WTC11 (cell line): ENCODE measurements around the gene JMJD7. TPM values are rescaled to one million over a fixed set of nuclear protein-coding genes. Genes with fewer than 3 reads are reported as not detected.

Experiments used
- ATAC-seq: fragments of 200-7000 bp; cut with Tn5 transposase; 2 replicates; pipeline ENCODE4 v1.10.0; 2021; ENCODE audit warnings: mild to moderate bottlenecking, moderate library complexity
- CTCF ChIA-PET: fragments of 300-600 bp; sonication (Branson Sonifier 250); formaldehyde crosslinking; loops from one replicate; lab custom pipeline; 2021; ENCODE audit warnings: antibody characterized with exemption; lab: Charles Lee
- POLR2A ChIA-PET: fragments of 350-600 bp; sonication (Branson Sonifier 250); formaldehyde crosslinking; loops from one replicate; lab custom pipeline; 2021; ENCODE audit warnings: antibody characterized with exemption; lab: Charles Lee
- DNase-seq: peaks from one replicate; pipeline ENCODE4 v3.0.0; 2021; ENCODE audit warnings: low spot score
- H3K27ac Mint-ChIP-seq: 2 replicates; pipeline ENCODE4 v1.8.0; 2021; ENCODE audit warnings: mixed read lengths
- H3K27me3 Mint-ChIP-seq: 2 replicates; pipeline ENCODE4 v1.8.0; 2021; ENCODE audit warnings: low read depth, mild to moderate bottlenecking, moderate library complexity, mixed read lengths
- H3K36me3 Mint-ChIP-seq: 2 replicates; pipeline ENCODE4 v1.8.0; 2021; ENCODE audit warnings: mixed read lengths
- H3K4me1 Mint-ChIP-seq: 2 replicates; pipeline ENCODE4 v1.8.0; 2022; ENCODE audit warnings: mixed read lengths
- H3K4me3 Mint-ChIP-seq: 2 replicates; pipeline ENCODE4 v1.8.0; 2021; ENCODE audit warnings: mild to moderate bottlenecking, moderate library complexity, mixed read lengths
- H3K9me3 Mint-ChIP-seq: 2 replicates; pipeline ENCODE4 v1.8.0; 2021; ENCODE audit warnings: mixed read lengths
- EMX1 ChIP-seq: fragments of 250-450 bp; sonication (Bioruptor Pico); IDR thresholded peaks from 2 replicates; pipeline ENCODE4 v1.8.0; 2021; ENCODE audit warnings: mild to moderate bottlenecking
- JAZF1 ChIP-seq: fragments of 250-450 bp; sonication (Bioruptor Pico); IDR thresholded peaks from 2 replicates; pipeline ENCODE4 v1.9.0; 2021; ENCODE audit warnings: moderate library complexity, mild to moderate bottlenecking, inconsistent platforms
- NFE2L1 ChIP-seq: sonication (generic); formaldehyde crosslinking; IDR thresholded peaks from 2 replicates; pipeline ENCODE4 v1.8.1; 2023; ENCODE audit warnings: missing genetic modification reagents
- RORB ChIP-seq: fragments of 250-450 bp; sonication (Bioruptor Pico); IDR thresholded peaks from 2 replicates; pipeline ENCODE4 v1.9.0; 2021; ENCODE audit warnings: mild to moderate bottlenecking
- SOX15 ChIP-seq: fragments of 250-450 bp; sonication (Bioruptor Pico); IDR thresholded peaks from 2 replicates; pipeline ENCODE4 v1.9.0; 2021; ENCODE audit warnings: mild to moderate bottlenecking
- TCF7 ChIP-seq: sonication (generic); formaldehyde crosslinking; IDR thresholded peaks from 2 replicates; pipeline ENCODE4 v1.8.0; 2022; ENCODE audit warnings: mild to moderate bottlenecking, low read depth, missing genetic modification reagents, moderate library complexity
- ZNF121 ChIP-seq: sonication (generic); formaldehyde crosslinking; IDR thresholded peaks from 2 replicates; pipeline ENCODE4 v1.8.0; 2023; ENCODE audit warnings: missing genetic modification reagents
- ZNF263 ChIP-seq: sonication (generic); formaldehyde crosslinking; IDR thresholded peaks from 2 replicates; pipeline ENCODE4 v1.8.1; 2022; ENCODE audit warnings: low read depth, mild to moderate bottlenecking, moderate library complexity, missing genetic modification reagents
- total RNA-seq: library from RNA; stranded (reverse); gene quantifications from 3 replicates; pipeline ENCODE4 v1.2.3, GENCODE V29; 2021
- TF ChIP-seq, protein P1 (sequence below): sonication (generic); formaldehyde crosslinking; IDR thresholded peaks from 2 replicates; pipeline ENCODE4 v1.8.0; 2023; ENCODE audit warnings: mild to moderate bottlenecking, missing genetic modification reagents
- TF ChIP-seq, protein P2 (sequence below): fragments of 250-450 bp; sonication (Bioruptor Pico); conservative IDR thresholded peaks from 2 replicates; pipeline ENCODE4 v1.9.0; 2021; ENCODE audit warnings: mild to moderate bottlenecking
- TF ChIP-seq, protein P3 (sequence below): sonication (generic); formaldehyde crosslinking; conservative IDR thresholded peaks from 2 replicates; pipeline ENCODE4 v1.8.1; 2023; ENCODE audit warnings: mild to moderate bottlenecking, low read depth, missing genetic modification reagents, moderate library complexity
- TF ChIP-seq, protein P4 (sequence below): sonication (generic); formaldehyde crosslinking; IDR thresholded peaks from 2 replicates; pipeline ENCODE4 v1.8.0; 2023; ENCODE audit warnings: missing genetic modification reagents
- TF ChIP-seq, protein P5 (sequence below): sonication (generic); formaldehyde crosslinking; IDR thresholded peaks from 2 replicates; pipeline ENCODE4 v1.8.1; 2022; ENCODE audit warnings: mild to moderate bottlenecking, moderate library complexity, missing genetic modification reagents
- TF ChIP-seq, protein P6 (sequence below): sonication (generic); formaldehyde crosslinking; IDR thresholded peaks from 2 replicates; pipeline ENCODE4 v1.8.0; 2022; ENCODE audit warnings: missing genetic modification reagents
- TF ChIP-seq, protein P7 (sequence below): sonication (generic); formaldehyde crosslinking; IDR thresholded peaks from 2 replicates; pipeline ENCODE4 v1.8.1; 2022; ENCODE audit warnings: low read depth, missing genetic modification reagents, borderline replicate concordance

The JMJD7 gene
- total RNA-seq, 1 experiment from 2014 or later = 19.9 TPM

DNA sequence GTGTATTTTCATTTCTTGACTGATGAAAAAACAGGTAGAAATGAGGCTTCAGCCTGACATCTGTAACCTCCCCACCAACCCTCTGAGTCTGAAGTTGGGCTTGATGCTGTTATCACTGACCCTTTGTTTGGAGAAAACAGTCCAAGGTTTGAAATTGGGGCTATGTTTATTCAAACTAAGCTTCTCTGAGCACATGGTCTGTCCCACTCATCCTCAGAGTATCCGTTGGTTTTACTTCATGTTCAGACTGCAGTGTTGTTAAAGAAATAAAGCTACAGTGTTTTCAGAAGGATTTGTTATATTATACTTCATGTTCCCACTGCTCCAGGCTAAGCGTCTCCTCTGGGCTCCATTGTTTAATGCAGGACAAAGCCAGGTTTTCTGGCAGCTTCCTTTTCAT, 47.6 kb upstream of the JMJD7 start:
- peaks cover 3% of the 10 kb centered on the region; the same call in 1 of the 2 replicates for H3K36me3 Mint-ChIP-seq
- POLR2A ChIA-PET = interaction anchor here (0.6 to 0.7 kb wide), 2 partner anchors 34 to 70 kb away, joined by 3 read pairs; no protein-coding TSS in a partner anchor
- CTCF ChIA-PET = interaction anchor here (0.7 to 1.1 kb wide), 3 partner anchors 124 to 314 kb away, joined by 3 to 5 read pairs (median 3); no protein-coding TSS in a partner anchor
- no peaks in the 10 kb centered on the region for H3K27me3 Mint-ChIP-seq
- H3K4me1 Mint-ChIP-seq = peaks cover 46% of the 10 kb centered on the region
- TF ChIP-seq, protein P1, sequence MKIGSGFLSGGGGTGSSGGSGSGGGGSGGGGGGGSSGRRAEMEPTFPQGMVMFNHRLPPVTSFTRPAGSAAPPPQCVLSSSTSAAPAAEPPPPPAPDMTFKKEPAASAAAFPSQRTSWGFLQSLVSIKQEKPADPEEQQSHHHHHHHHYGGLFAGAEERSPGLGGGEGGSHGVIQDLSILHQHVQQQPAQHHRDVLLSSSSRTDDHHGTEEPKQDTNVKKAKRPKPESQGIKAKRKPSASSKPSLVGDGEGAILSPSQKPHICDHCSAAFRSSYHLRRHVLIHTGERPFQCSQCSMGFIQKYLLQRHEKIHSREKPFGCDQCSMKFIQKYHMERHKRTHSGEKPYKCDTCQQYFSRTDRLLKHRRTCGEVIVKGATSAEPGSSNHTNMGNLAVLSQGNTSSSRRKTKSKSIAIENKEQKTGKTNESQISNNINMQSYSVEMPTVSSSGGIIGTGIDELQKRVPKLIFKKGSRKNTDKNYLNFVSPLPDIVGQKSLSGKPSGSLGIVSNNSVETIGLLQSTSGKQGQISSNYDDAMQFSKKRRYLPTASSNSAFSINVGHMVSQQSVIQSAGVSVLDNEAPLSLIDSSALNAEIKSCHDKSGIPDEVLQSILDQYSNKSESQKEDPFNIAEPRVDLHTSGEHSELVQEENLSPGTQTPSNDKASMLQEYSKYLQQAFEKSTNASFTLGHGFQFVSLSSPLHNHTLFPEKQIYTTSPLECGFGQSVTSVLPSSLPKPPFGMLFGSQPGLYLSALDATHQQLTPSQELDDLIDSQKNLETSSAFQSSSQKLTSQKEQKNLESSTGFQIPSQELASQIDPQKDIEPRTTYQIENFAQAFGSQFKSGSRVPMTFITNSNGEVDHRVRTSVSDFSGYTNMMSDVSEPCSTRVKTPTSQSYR = no peak
- TF ChIP-seq, protein P2, sequence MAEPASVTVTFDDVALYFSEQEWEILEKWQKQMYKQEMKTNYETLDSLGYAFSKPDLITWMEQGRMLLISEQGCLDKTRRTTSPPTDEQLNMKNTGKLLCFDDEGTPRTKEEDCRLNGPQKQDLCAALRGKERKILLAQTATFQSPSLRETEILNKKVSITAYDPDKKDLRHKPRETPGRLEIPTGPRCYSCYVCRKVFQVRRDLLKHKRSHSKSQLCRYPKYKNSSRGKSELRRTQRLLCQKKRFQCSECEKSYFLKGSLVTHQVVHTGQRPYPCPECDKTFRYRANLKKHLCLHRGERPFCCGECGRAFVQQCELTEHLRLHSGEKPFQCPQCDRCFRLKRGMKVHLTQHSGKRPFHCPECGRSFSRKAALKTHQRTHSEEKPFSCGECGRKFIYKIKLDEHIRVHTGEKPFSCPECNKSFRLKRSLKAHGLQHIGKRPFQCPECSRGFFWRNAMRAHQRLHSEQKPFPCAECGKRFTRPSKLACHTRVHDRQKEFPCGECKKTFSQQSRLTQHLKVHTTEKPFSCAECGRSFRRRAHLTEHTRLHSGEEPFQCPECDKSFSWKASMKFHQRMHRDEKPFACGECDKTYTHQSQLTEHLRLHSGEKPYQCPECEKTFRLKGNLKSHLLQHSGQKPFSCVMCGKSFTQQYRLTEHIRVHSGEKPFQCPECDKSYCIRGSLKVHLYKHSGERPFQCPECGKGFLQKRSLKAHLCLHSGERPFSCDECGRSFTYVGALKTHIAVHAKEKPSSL (CRISPR knock-in tag) = no peak
- TF ChIP-seq, protein P3, sequence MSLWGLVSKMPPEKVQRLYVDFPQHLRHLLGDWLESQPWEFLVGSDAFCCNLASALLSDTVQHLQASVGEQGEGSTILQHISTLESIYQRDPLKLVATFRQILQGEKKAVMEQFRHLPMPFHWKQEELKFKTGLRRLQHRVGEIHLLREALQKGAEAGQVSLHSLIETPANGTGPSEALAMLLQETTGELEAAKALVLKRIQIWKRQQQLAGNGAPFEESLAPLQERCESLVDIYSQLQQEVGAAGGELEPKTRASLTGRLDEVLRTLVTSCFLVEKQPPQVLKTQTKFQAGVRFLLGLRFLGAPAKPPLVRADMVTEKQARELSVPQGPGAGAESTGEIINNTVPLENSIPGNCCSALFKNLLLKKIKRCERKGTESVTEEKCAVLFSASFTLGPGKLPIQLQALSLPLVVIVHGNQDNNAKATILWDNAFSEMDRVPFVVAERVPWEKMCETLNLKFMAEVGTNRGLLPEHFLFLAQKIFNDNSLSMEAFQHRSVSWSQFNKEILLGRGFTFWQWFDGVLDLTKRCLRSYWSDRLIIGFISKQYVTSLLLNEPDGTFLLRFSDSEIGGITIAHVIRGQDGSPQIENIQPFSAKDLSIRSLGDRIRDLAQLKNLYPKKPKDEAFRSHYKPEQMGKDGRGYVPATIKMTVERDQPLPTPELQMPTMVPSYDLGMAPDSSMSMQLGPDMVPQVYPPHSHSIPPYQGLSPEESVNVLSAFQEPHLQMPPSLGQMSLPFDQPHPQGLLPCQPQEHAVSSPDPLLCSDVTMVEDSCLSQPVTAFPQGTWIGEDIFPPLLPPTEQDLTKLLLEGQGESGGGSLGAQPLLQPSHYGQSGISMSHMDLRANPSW (CRISPR knock-in tag) = no peak
- TF ChIP-seq, protein P4, sequence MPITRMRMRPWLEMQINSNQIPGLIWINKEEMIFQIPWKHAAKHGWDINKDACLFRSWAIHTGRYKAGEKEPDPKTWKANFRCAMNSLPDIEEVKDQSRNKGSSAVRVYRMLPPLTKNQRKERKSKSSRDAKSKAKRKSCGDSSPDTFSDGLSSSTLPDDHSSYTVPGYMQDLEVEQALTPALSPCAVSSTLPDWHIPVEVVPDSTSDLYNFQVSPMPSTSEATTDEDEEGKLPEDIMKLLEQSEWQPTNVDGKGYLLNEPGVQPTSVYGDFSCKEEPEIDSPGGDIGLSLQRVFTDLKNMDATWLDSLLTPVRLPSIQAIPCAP (CRISPR knock-in tag) = no peak
- TF ChIP-seq, protein P5, sequence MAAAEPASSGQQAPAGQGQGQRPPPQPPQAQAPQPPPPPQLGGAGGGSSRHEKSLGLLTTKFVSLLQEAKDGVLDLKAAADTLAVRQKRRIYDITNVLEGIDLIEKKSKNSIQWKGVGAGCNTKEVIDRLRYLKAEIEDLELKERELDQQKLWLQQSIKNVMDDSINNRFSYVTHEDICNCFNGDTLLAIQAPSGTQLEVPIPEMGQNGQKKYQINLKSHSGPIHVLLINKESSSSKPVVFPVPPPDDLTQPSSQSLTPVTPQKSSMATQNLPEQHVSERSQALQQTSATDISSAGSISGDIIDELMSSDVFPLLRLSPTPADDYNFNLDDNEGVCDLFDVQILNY (CRISPR knock-in tag) = no peak
- TF ChIP-seq ZNF121 (CRISPR knock-in tag) = no peak
- TF ChIP-seq, protein P6, sequence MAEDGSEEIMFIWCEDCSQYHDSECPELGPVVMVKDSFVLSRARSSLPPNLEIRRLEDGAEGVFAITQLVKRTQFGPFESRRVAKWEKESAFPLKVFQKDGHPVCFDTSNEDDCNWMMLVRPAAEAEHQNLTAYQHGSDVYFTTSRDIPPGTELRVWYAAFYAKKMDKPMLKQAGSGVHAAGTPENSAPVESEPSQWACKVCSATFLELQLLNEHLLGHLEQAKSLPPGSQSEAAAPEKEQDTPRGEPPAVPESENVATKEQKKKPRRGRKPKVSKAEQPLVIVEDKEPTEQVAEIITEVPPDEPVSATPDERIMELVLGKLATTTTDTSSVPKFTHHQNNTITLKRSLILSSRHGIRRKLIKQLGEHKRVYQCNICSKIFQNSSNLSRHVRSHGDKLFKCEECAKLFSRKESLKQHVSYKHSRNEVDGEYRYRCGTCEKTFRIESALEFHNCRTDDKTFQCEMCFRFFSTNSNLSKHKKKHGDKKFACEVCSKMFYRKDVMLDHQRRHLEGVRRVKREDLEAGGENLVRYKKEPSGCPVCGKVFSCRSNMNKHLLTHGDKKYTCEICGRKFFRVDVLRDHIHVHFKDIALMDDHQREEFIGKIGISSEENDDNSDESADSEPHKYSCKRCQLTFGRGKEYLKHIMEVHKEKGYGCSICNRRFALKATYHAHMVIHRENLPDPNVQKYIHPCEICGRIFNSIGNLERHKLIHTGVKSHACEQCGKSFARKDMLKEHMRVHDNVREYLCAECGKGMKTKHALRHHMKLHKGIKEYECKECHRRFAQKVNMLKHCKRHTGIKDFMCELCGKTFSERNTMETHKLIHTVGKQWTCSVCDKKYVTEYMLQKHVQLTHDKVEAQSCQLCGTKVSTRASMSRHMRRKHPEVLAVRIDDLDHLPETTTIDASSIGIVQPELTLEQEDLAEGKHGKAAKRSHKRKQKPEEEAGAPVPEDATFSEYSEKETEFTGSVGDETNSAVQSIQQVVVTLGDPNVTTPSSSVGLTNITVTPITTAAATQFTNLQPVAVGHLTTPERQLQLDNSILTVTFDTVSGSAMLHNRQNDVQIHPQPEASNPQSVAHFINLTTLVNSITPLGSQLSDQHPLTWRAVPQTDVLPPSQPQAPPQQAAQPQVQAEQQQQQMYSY (CRISPR knock-in tag) = no peak
- TF ChIP-seq RORB (CRISPR knock-in tag) = no peak
- TF ChIP-seq ZNF263 = no peak
- TF ChIP-seq SOX15 (CRISPR knock-in tag) = no peak
- TF ChIP-seq, protein P7, sequence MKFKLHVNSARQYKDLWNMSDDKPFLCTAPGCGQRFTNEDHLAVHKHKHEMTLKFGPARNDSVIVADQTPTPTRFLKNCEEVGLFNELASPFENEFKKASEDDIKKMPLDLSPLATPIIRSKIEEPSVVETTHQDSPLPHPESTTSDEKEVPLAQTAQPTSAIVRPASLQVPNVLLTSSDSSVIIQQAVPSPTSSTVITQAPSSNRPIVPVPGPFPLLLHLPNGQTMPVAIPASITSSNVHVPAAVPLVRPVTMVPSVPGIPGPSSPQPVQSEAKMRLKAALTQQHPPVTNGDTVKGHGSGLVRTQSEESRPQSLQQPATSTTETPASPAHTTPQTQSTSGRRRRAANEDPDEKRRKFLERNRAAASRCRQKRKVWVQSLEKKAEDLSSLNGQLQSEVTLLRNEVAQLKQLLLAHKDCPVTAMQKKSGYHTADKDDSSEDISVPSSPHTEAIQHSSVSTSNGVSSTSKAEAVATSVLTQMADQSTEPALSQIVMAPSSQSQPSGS (CRISPR knock-in tag) = no peak
- TF ChIP-seq JAZF1 = no peak
- no peak for TF ChIP-seq TCF7 (CRISPR knock-in tag)
- no peak for TF ChIP-seq NFE2L1 (CRISPR knock-in tag)
- no peak for TF ChIP-seq EMX1 (CRISPR knock-in tag)
- peak overlapping the region; percentile 71; the same call in 1 of the 2 replicates for H3K27ac Mint-ChIP-seq
- ATAC-seq (no peak), DNase-seq (no peak)
- peaks cover 4% of the 10 kb centered on the region for H3K9me3 Mint-ChIP-seq
- H3K4me3 Mint-ChIP-seq = no peak overlapping the region
